DOHH2 (cell line): Measurements from ENCODE around the gene C14orf132.

Experiments used
- H3F3A ChIP-seq: fragments of 200-600 bp; sonication (generic), shearing (Covaris generic); 2 replicates; pipeline ENCODE4 v1.6.0; 2016; ENCODE audit warnings: antibody characterized with exemption, mild to moderate bottlenecking; ENCODE audit not compliant: control insufficient read depth, insufficient read depth
- H3K27ac ChIP-seq: fragments of 200-600 bp; sonication (generic); 2 replicates; pipeline ENCODE4 v1.5.1; 2014; ENCODE audit warnings: low read depth, mild to moderate bottlenecking, low read length, moderate library complexity
- H3K27me3 ChIP-seq: fragments of 200-600 bp; sonication (generic); 2 replicates; pipeline ENCODE4 v1.6.1; 2014; ENCODE audit warnings: mild to moderate bottlenecking, low read length, mixed read lengths; ENCODE audit not compliant: control insufficient read depth
- H3K36me3 ChIP-seq: fragments of 200-600 bp; sonication (generic); 2 replicates; pipeline ENCODE4 v1.6.1; 2014; ENCODE audit warnings: mild to moderate bottlenecking, low read length, moderate library complexity, mixed read lengths; ENCODE audit not compliant: control insufficient read depth
- H3K4me1 ChIP-seq: fragments of 200-600 bp; sonication (generic); 2 replicates; pipeline ENCODE4 v1.6.1; 2014; ENCODE audit warnings: mild to moderate bottlenecking, low read length, mixed read lengths; ENCODE audit not compliant: control insufficient read depth
- H3K4me2 ChIP-seq: fragments of 200-600 bp; sonication (generic); 2 replicates; pipeline ENCODE4 v1.6.0; 2014; ENCODE audit warnings: mild to moderate bottlenecking, low read length, moderate library complexity
- H3K4me3 ChIP-seq: fragments of 200-600 bp; sonication (generic); 2 replicates; pipeline ENCODE4 v1.5.1; 2014; ENCODE audit warnings: mild to moderate bottlenecking, low read length, mixed read lengths
- H3K79me2 ChIP-seq: fragments of 200-600 bp; sonication (generic); 2 replicates; pipeline ENCODE4 v1.6.1; 2014; ENCODE audit warnings: mild to moderate bottlenecking, low read length, mixed read lengths; ENCODE audit not compliant: control insufficient read depth
- H3K9me2 ChIP-seq: fragments of 200-600 bp; sonication (generic); replicated peaks from 2 replicates; pipeline ENCODE4 v1.6.1; 2014; ENCODE audit warnings: mild to moderate bottlenecking, low read length, mixed read lengths; ENCODE audit not compliant: control insufficient read depth
- H3K9me3 ChIP-seq: fragments of 200-600 bp; sonication (generic); 2 replicates; pipeline ENCODE4 v1.6.1; 2014; ENCODE audit warnings: antibody characterized with exemption, low read length, mixed read lengths; ENCODE audit not compliant: control insufficient read depth, insufficient read depth
- H4K20me1 ChIP-seq: fragments of 200-600 bp; sonication (generic); 2 replicates; pipeline ENCODE4 v1.6.0; 2014; ENCODE audit warnings: low read depth, mild to moderate bottlenecking, antibody characterized with exemption, low read length, moderate library complexity; ENCODE audit not compliant: control insufficient read depth, insufficient read depth
- CTCF ChIP-seq: fragments of 200-600 bp; sonication (generic); IDR thresholded peaks from one replicate; pipeline ENCODE4 v1.5.1; 2014; ENCODE audit warnings: antibody characterized with exemption, mild to moderate bottlenecking, low read depth, low read length; ENCODE audit not compliant: poor library complexity, severe bottlenecking
- EZH2phosphoT487 ChIP-seq: fragments of 200-600 bp; sonication (generic); IDR thresholded peaks from 2 replicates; pipeline ENCODE4 v1.6.1; 2017; ENCODE audit warnings: borderline replicate concordance, mild to moderate bottlenecking, antibody characterized with exemption, low read length, moderate library complexity, mixed read lengths

C14orf132 gene

GRCh38 chr14:96120941-96121340 lies 81.8 kb downstream of the C14orf132 start:
- Histone ChIP-seq H3K27me3 (peaks cover 3% of the 10 kb centered on the region; the same call in 1 of the 2 replicates), H3F3A (no peaks in the 10 kb centered on the region), H3K79me2 (no peaks in the 10 kb centered on the region), H3K4me3 (no peak overlapping the region), H3K9me2 (no peaks in the 10 kb centered on the region), H3K9me3 (no peaks in the 10 kb centered on the region), H3K36me3 (no peaks in the 10 kb centered on the region), H3K27ac (no peak overlapping the region), H4K20me1 (no peaks in the 10 kb centered on the region), H3K4me1 (peaks cover 5% of the 10 kb centered on the region), H3K4me2 (no peak overlapping the region)
- TF ChIP-seq CTCF, result no peak

GRCh38 chr14:96121660-96122395 lies 82.7 kb downstream of the C14orf132 start:
- Histone ChIP-seq H3K4me2 (no peak overlapping the region), H3K4me1 (peaks cover 13% of the 10 kb centered on the region), H3F3A (no peaks in the 10 kb centered on the region), H3K9me2 (no peaks in the 10 kb centered on the region), H3K27ac (no peak overlapping the region), H3K36me3 (no peaks in the 10 kb centered on the region), H3K27me3 (peaks cover 5% of the 10 kb centered on the region; the same call in 1 of the 2 replicates), H3K4me3 (no peak overlapping the region), H3K79me2 (no peaks in the 10 kb centered on the region), H3K9me3 (no peaks in the 10 kb centered on the region), H4K20me1 (no peaks in the 10 kb centered on the region)
- no peak for TF ChIP-seq EZH2phosphoT487

DNA sequence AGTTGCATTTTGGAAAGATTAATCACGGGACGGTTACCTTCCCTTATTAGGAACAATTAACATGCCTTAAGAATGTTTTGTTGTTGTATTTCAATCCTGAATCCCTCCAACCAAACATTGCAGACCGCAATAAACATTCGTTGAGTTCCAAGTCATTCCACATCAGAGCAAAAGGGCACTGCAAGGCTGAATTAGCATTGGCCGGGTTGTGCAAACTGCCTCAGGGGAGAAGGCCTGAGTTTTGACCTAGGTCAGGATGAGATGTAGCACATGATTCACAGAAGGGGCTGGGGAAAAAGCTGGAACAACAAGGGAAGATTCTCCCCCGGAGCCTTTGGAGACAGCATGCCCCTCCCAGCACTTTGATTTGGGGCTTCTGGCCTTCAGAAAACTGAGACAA lies 83.3 kb downstream of the C14orf132 start:
- H3K9me2 ChIP-seq, result no peaks in the 10 kb centered on the region
- no peaks in the 10 kb centered on the region for H3F3A ChIP-seq
- H3K4me2 ChIP-seq, result no peak overlapping the region
- peaks cover 20% of the 10 kb centered on the region for H3K4me1 ChIP-seq
- no peak for TF ChIP-seq CTCF
- TF ChIP-seq EZH2phosphoT487, result no peak
- H3K4me3 ChIP-seq, result no peak overlapping the region
- H3K9me3 ChIP-seq, result no peaks in the 10 kb centered on the region
- H3K79me2 ChIP-seq, result no peaks in the 10 kb centered on the region
- no peaks in the 10 kb centered on the region for H4K20me1 ChIP-seq
- H3K27ac ChIP-seq, result no peak overlapping the region
- peaks cover 5% of the 10 kb centered on the region; the same call in 1 of the 2 replicates for H3K27me3 ChIP-seq
- no peaks in the 10 kb centered on the region for H3K36me3 ChIP-seq

DNA sequence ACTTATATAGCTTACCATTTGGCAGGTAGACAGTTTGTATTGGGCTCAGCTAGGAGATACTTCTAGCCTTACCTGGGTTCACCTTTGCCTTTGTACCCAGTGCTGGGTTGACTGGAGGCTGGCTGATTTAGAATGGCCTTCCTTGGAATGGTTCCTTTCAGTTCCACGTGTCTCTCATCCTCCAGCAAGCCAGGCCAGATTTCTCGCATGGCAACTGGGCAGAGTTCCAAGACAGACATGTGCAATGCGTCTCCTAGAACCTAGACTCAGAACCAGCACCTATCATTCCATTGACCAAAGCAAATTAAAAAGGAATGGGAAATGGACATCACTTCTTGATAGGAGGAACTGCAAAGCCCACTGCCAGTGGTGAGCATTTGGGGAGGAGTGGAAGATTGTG lies 86.4 kb downstream of the C14orf132 start:
- Histone ChIP-seq H3K27me3 (peaks cover 2% of the 10 kb centered on the region; the same call in 1 of the 2 replicates), H3F3A (no peaks in the 10 kb centered on the region), H3K4me1 (peaks cover 21% of the 10 kb centered on the region), H3K36me3 (no peaks in the 10 kb centered on the region), H4K20me1 (no peaks in the 10 kb centered on the region), H3K4me2 (no peak overlapping the region), H3K9me3 (no peaks in the 10 kb centered on the region), H3K4me3 (no peak overlapping the region), H3K9me2 (no peaks in the 10 kb centered on the region), H3K27ac (no peak overlapping the region), H3K79me2 (no peaks in the 10 kb centered on the region)
- TF ChIP-seq EZH2phosphoT487, result no peak
- TF ChIP-seq CTCF, result no peak
